NOMO-1 (cell line): ENCODE data around the gene PRM1.
A peak's percentile ranks its signal among the peaks of the same experiment; 100 is the strongest.

ENCODE experiments used
- DNase-seq, 2 experiments: peaks; one replicate each; lab custom pipeline; 2025; ENCODE audit not compliant: unreplicated experiment in 2 of 2; lab: John Stamatoyannopoulos, UW

The PRM1 gene, protein sequence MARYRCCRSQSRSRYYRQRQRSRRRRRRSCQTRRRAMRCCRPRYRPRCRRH

DNA sequence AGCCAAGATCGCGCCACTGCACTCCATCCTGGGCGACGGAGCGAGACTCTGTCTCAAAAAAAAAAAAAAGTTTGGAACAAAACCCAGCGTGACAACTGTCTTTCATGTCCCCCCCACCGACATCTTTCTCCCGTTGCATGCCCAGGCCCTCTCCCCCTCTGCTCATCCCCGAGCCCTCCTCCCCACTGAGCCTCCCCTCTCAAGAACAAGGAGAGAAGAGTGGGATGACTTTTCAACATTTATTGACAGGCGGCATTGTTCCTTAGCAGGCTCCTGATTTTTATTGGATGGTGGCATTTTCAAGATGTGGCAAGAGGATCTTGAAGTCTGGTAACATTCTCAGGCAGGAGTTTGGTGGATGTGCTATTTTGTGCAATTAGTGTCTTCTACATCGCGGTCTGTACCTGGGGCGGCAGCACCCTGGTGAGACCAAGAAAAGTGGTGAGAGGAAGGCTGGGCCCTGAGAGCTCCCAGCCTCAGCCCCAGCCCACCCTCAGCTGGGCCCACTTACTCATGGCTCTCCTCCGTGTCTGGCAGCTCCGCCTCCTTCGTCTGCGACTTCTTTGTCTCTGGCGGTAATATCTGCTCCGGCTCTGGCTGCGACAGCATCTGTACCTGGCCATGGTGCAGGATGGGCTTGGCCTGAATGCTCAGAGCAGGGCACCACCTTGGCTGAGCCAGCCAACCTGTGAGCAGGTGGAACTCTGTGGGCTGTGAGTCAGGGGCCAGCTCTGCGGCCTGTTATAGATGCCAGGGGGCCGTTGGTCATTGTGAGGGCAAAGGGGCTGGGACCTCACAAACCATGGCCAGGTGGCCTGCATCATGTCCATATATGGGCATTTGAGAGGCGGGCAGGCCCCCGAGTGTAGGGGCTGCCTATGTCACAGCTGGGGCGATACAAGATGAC is at the start of gene PRM1:
PRM1 (minus strand) TSS at position 715 of the 907 bp plus-strand sequence; CDS start at position 623, 92 bp downstream.
- no peak for DNase-seq

DNA sequence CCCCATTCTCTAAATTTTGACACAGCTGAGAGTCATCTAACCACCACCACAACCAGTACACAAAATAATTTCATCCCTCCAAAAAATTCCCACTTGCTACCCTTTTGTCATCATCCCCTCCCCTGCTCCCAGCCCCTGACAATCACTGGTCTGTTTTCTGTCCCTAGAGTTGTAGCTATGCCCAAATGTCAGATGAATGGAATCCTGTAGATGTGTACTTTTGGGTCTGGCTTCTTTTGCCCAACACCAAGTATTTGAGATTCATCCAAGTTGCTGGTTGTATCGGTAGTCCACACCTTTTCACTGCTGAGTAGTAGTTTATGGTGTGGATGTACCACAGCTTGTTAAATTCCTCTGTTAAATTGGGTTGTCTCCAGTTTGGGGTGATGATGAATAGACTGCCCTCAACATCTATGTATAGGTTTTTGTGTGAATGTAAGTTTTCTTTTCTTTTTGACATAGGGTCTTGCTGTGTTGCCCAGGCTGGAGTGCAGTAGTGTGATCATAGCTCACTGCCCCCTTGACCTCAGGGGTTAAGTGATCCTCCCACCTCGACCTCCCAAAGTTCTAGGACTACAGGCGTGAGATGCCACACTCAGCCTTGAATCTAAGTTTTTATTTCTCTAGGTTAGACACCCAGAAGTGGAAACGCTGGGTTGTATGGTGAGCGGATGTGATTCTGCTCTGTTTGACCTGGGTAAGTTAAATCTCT is 49.6 kb upstream of the PRM1 start:
- no peak for DNase-seq

DNA sequence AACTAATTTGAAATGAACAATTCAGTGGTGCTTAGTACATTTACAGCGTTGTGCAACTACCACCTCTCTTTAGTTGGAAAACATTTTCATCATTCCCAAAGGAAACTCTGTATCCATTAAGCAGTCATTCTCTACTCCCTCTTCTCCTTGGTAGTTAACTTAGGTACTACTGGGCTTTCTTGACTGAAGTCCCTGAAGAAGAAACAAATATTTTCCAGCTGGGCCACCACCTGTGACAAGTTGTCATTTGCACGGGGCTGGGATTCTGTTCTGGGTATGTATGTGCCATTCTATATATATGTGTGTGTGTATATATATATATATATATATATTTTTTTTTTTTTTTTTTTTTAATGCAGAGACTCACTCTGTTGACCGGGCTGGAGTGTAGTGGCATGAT is 48.8 kb upstream of the PRM1 start:
- no peak for DNase-seq

DNA sequence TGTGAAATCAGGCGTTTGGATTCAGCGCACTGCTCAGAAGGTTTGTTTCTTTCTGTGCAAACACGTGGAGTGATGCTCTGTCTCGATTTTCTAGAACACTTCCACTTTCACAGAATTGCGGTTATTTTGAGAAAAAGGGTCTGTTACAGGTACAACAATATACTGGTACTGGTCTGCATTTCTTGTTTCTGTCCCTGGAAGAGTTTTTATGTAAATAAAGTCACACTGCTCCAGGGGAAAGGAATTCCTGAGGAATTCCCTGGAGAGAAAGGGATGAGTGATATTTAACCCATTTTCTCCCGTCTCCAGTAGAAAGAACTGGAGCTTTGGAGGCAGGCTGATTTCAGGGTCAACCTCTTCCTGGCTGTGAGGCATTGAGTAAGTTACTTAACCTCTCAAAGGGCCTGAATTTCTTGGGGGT is 48.0 kb upstream of the PRM1 start:
- DNase-seq, result peak in 1 of 2 experiments; percentile 31

DNA sequence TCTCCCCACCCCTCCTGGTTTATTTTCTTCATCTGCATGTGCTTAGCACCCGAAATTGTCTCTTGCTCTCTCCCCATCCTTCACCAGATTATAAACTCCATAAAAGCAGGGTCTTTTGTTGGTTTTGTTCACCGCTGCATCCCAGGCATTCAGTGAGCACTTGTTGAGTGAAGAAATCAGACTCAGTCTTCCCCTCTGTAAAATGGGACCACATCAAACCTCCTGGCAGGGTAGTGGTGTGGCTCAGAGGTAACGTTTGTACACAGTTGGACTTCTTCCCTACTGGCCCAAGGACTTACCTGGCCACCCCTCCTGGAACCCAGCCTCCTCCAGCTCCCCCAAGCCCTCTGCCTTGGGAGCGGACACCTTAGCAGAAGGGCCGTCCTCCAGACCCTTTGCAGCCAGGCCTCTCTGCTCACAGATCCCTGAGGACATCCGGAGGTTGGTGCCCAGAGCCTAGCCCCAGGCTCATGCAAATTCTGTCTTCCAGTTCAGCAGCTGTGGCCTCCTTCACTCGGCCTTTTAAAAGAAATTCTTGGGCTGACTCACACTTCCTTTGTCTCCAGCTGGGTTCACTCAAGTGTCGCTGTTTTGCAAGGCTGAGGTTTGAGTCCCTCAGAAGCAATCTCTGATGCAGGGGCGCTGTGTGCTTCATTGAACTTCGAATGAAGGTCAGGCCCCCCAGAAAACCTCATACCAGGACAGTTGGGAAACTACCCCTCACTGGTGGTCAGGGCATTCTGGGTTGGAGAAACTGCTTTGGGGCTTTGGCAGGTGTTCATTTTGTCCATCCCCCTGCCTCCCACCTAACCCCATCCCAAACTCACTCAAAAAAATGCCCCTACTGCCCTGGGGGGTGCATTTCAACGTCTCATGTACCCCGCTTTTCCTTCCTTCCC is 47.3 kb upstream of the PRM1 start:
- peak; percentile 89 to 96 for DNase-seq

DNA sequence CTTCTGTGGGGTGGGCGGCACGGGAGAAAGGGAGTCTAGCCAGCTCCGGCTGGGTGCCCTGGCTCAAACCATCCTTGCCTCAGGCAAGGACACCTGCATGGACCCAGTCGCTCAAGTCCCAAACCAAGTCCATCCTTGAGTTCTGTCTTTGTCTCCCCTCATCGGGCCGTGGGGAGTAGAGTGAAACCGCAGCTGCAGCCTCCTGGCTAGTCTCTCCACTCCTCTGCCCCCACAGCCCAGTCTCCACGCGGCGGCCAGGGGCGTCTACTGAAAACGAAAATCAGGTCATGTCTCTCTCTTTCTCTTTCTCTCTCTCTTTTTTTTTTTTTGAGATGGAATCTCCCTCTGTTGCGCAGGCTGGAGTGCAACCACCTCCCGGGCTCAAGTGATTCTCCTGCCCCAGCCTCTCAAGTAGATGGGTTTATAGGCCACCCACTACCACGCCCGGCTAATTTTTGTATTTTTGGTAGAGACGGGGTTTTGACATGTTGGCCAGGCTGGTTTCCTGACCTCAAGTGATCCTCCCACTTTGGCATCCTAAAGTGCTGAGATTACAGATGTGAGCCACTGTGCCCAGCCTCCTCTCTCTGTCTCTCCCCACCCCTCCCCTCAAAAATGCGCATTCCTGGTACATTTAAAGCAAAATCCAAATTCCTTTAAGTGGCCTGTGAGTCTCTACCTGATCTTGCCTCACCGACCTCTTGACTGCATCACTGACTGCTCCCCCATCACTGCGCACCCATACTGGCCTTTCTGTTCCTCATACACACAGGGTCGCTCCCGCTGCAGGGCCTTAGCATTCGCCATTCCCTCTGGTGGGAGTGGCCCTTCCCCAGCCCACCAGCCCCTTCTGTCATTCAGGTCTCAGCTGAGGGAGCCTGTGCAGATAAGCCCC is 46.4 kb upstream of the PRM1 start:
- no peak for DNase-seq

DNA sequence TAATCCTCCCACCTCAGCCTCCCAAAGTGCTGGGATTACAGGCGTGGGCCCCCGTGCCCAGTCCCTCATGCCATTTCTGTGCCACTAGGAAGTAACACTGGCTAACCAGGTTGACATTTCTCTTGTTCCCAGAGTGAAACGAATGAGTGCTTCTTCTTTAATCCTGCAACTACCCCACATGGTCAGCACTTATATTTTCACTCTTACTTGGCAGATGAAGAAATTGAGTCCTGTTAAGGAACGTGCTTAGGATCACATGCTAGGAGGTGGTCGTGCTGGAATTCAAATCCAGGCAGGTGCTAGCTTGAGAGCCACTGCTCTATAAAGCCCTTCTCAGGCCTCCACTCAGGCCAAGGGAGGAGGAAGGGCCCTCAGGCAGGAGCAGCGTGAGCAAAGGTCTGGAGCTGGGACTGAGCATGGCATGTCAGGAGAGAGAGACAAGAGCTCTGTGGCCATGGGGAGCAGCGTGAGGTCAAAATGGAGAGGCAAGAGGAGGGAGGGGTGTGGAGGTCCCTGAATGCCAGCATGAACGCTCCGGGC is 45.7 kb upstream of the PRM1 start:
- no peak for DNase-seq

DNA sequence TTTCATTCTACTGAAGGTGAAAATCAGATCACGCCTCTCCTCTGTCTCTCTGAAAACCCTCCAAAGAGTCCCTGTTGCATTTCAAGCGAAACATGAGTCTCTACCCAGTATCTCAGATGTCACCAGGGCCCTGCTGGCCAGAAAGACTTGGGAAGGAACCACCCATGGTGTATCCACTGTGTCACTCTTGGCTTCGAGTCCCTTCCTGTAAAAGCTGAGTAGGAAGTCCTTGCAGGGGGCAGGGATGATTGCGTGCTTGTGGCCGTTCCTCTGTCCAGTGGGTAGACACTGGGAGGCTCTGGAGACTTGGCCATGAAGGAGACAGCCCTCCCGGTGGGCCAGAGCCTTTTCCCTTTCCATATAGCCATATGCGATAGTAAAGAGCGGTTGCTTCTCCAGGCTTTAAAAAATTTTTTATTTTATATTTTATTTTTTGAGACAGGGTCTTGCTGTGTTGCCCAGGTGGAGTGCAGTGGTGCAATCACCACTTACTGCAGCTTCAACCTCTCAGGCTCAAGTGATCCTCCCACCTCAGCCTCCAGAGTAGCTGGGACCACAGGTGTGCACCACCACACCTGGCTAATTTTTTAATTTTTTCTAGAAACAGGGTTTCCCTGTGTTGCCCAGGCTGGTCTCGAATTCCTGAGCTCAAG is 45.1 kb upstream of the PRM1 start:
- no peak for DNase-seq

DNA sequence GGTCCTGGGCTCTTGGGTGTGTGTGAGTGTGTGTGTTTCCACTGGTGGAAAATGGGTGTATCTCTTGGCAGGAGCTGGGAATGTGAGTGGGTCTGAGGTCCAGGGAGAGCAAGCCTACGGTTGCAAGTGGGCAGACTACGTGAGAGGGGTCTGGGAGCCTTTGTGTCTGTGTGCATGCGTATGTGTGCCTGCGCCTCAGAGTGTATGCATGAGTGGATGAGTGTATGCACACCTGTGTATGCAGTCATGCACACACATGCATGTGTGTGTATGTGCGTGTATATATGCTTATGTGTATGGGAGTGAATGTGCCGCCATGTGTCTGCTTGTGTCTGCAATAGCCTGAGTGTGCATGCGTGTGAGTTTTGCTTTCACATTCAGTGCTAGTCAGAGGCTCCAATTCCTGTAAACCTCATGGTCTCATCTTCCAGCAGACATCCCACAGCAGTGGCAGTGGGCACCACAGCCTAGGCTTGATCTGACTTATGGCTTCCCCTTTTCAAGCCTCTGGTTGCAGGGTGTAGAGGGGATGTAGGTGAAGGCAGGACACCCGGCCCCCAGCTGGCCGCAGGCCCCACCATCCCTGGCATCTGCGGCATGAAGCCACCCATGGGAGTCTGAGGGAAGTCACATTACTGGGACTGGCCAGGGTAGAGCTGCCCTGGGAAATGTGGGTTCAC is 44.4 kb upstream of the PRM1 start:
- DNase-seq, result peak in 1 of 2 experiments; percentile 32

DNA sequence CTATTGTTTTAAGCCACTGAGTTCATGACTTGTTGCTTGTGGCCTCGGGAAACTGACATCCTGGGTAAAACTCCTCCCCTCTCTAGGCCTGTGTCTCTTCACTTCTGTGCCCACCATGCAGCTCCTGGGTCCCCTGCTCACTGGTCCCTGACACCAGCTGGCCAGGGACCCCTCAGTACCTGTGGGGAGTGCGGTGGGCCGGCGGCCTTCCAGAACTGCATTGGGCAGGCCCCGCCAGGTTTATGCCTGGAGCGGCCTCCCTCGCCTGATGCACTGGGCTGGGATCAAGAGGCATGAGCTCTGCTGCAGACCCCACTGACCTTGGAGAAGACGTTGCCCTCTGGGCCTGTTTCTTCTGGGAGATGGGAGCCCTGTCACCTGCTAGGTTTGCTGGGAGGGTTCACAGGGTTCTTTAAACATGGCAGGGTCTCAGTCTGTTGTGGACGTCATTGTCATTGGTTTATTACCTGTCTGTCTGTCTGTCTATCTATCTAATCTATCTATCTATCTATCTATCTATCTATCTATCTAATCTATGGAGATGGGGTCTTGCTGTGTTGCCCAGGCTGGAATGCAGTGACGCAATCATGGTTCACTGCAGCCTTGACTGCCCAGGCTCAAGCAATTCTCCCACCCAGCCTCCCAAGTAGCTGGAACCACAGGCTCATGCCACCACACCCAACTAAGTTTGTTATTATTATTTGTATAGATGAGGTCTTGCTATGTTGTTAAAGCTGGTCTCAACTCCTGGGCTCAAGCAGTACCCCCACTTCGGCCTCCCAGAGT is 42.6 kb upstream of the PRM1 start:
- no peak for DNase-seq

DNA sequence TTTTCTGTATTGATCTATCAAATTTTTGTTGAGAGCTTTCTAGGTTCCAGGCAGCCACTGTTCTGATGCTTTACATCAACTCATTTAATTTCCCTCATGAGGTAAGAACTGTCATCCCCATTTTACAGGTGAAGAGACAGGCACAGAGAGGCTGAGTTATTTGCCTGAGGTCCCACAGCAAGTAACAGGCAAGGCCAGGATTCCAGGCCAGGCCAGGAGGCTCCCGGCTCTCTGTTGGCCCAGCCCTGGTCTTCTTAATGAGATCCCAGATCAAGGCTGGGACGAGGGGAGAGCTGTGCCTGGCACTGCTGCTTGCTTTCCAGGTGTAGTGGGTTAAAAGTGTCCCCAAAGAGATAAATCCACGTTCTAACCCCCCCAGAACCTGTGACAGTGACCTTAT is 41.7 kb upstream of the PRM1 start:
- no peak for DNase-seq

DNA sequence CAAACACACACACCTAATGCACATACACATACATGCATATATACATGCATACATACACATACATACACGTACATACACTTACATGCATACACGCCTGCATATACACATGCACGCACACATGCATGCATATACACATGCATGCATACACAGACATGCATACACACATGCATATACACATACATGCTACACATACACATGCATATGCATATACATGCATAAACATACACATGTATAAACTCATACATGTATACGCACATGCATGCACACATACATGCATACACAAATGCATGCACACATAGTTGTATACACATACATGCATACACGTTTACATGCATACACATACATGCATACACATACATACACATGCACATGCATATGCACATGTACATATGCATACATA is 40.5 kb upstream of the PRM1 start:
- DNase-seq, result no peak

DNA sequence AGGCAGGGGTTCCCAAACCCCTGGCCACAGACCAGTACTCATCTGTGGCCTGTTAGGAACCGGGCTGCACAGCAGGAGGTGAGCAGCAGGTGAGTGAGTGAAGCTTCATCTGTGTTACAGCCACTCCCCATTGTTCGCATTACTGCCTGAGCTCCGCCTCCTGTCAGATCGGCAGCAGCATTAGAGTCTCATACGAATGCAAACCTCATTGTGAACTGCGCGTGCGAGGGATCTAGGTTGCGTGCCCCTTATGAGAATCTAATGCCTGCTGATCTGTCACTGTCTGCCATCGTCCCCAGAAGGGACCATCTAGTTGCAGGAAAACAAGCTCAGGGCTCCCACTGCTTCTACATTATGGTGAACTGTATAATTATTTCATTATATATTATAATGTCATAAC is 39.0 kb upstream of the PRM1 start:
- no peak for DNase-seq

DNA sequence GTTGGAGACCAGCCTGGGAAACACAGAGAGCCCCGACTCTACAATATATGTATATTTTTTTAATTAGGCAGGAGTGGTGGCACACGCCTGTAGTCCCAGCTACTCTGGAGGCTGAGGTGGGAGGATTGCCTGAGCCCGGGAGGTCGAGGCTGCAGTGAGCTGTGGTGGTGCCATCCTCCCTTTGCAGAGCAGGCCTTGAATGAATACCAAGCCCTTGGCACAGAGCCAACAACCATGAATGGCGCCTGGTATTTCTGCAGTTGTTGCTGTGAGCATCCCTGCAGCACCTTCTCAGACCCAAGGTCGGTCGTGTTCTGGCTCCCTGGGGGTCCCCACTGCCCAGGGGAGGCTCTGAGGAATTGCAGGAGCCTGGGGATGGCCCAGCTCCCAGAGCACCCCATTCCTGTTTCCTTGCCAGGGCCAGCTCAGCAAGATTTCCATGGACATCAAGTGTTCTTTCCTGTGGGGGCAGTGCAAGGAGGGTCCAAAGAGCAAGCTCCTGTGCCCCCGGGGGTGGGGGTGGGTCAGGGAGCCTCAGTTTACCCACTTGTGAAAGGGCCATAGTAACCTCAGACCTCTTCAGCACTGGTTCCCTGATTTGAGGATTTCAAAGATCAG is 38.5 kb upstream of the PRM1 start:
- no peak for DNase-seq

DNA sequence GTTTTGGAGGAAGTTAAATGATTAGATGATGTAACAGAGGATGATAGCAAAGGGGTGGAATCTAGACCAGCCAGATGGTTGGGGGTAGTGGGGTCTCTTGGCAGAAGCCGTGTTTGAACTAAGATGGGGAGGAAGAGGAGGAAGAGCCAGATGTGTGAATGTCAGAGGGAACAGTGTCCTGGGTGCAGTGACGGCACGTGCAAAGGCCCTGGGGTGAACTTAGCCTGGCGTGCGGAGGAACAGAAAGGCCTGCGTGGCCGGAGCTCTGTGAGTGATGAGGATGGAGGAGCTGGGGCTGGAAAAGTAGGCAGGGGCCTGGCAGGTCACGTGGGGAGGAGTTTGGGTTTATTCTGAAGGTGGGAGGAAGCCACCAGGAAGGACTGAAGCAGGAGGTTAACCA is 37.7 kb upstream of the PRM1 start:
- DNase-seq, result no peak

DNA sequence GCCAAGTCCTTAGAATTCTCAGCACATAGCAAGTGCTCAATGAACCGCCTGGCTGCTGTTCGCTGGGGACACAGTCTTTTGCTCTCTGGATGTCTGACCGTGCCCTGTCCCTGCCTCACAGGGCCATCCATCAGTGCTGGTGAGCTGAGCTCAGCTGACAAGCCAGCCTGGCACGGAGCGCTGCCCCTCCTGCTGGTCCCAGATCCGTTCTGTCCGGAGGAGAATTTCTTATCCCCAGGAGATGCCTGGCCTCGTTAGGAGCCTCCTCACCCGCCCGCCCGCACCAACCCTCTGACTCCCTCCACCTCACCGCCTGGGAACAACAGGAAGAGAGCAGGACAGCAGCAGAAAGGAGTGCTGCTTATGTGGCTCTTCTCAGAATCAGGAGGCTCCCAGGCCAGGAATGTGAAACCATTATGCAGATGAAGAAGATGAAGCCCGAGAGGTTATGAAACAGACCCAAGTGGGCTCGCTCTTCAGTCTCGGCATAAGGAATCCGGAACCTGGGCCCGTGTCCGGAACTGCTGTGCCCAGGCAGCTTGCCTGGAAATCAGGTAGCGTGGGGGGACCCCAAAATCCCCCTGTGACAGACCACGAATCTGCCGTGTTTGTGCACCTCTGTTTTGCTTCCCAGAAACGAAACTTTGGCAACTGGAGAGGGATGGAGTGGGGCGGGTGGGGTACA is 35.3 kb upstream of the PRM1 start:
- no peak for DNase-seq

DNA sequence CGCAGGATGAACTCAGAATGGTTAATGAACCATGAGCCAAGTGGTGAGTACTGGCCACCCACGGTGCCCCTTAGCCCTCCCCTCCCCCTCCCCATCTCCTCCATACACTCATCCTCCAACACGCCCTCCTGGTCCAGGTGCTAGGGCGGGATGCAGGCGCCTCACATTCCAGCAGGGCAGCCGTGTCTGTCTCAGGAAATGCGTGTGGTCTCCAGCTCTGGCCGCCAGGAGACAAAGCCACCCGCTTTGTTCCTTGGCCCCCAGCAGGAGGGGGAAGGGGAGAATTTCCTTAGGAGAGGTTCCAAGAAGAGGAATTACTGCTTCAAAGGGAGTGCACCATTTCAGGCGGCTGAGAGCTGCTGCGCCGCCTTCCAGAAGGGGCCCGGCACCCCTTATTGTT is 34.4 kb upstream of the PRM1 start:
- DNase-seq, result no peak
